PC-9 (cell line): ENCODE measurements around the gene PSMD1. TPM values are rescaled to one million over a fixed set of nuclear protein-coding genes. Genes with fewer than 3 reads are reported as not detected.

Source experiments
- BruUV-seq: library from RNA; stranded (reverse); fragments of 400-500 nt; replicated peaks from 2 replicates; lab custom pipeline; 2021; lab: Mats Ljungman, UMichigan
- CTCF ChIA-PET: fragments of 300-600 bp; sonication (Branson Sonifier 250); formaldehyde crosslinking; loops from one replicate; lab custom pipeline; 2022; ENCODE audit warnings: antibody characterized with exemption; lab: Charles Lee
- POLR2A ChIA-PET: fragments of 300-600 bp; sonication (Branson Sonifier 250); formaldehyde crosslinking; loops from one replicate; lab custom pipeline; 2022; ENCODE audit warnings: antibody characterized with exemption; ENCODE audit not compliant: unreplicated experiment; lab: Charles Lee
- DNase-seq, 2 experiments: peaks; one replicate each; pipeline versions ENCODE4 v3.0.0 to v3.0.0-alpha.2; 2015 to 2022; ENCODE audit warnings: mixed read lengths in 1 of 2
- H2AFZ ChIP-seq: fragments of 200-600 bp; sonication (generic); 2 replicates; pipeline ENCODE4 v1.8.1; 2017; ENCODE audit warnings: antibody characterized with exemption
- H3F3A ChIP-seq: fragments of 200-600 bp; sonication (generic); 2 replicates; pipeline ENCODE4 v1.8.1; 2017; ENCODE audit warnings: antibody characterized with exemption, mild to moderate bottlenecking, low read depth; ENCODE audit not compliant: insufficient read depth
- H3K27ac ChIP-seq: fragments of 200-600 bp; sonication (generic); 2 replicates; pipeline ENCODE4 v1.6.1; 2016; ENCODE audit warnings: mixed run types
- H3K27me3 ChIP-seq: fragments of 200-600 bp; sonication (generic); 2 replicates; pipeline ENCODE4 v1.6.1; 2016; ENCODE audit warnings: low read depth, mixed run types; ENCODE audit not compliant: insufficient read depth
- H3K36me3 ChIP-seq: fragments of 200-600 bp; sonication (generic); 2 replicates; pipeline ENCODE4 v1.6.1; 2016; ENCODE audit warnings: low read depth, mixed run types
- H3K4me1 ChIP-seq: fragments of 200-600 bp; sonication (generic); replicated peaks from 2 replicates; pipeline ENCODE4 v1.6.1; 2016; ENCODE audit warnings: mixed run types; ENCODE audit not compliant: insufficient read depth
- H3K4me2 ChIP-seq: fragments of 200-600 bp; sonication (generic); 2 replicates; pipeline ENCODE4 v1.6.1; 2017; ENCODE audit warnings: mixed run types
- H3K4me3 ChIP-seq: fragments of 200-600 bp; sonication (generic); 2 replicates; pipeline ENCODE4 v1.6.1; 2016; ENCODE audit warnings: mixed run types
- H3K79me2 ChIP-seq: fragments of 200-600 bp; sonication (generic); 2 replicates; pipeline ENCODE4 v1.6.1; 2017; ENCODE audit warnings: low read depth, mixed run types
- H3K9me2 ChIP-seq: fragments of 200-600 bp; sonication (generic); 2 replicates; pipeline ENCODE4 v1.8.1; 2017; ENCODE audit warnings: mild to moderate bottlenecking; ENCODE audit not compliant: insufficient read depth
- H3K9me3 ChIP-seq: fragments of 200-600 bp; sonication (generic); 2 replicates; pipeline ENCODE4 v1.8.1; 2016; ENCODE audit warnings: low read depth; ENCODE audit not compliant: insufficient read depth
- H4K20me1 ChIP-seq: fragments of 200-600 bp; sonication (generic); 2 replicates; pipeline ENCODE4 v1.8.1; 2017; ENCODE audit not compliant: insufficient read depth
- EZH2 ChIP-seq: fragments of 200-600 bp; sonication (generic); IDR thresholded peaks from 2 replicates; pipeline ENCODE4 v1.8.0; 2017; ENCODE audit warnings: antibody characterized with exemption, low read depth
- intact Hi-C: fragments of 100-400 bp; cut with micrococcal nuclease; formaldehyde crosslinking; loops from one replicate; pipeline ENCODE4 v1.10.0; 2022; ENCODE audit not compliant: unreplicated experiment
- total RNA-seq: library from RNA; stranded (reverse); gene quantifications from 2 replicates; pipeline ENCODE4 v1.2.3, GENCODE V29; 2021
- TF ChIP-seq, protein P1 (sequence below): fragments of 200-600 bp; sonication (generic); conservative IDR thresholded peaks from 2 replicates; pipeline ENCODE4 v1.6.1; 2017; ENCODE audit warnings: mixed run types, antibody characterized with exemption, mild to moderate bottlenecking, moderate library complexity

Gene PSMD1
- total RNA-seq, 1 experiment from 2014 or later = 119 TPM

DNA sequence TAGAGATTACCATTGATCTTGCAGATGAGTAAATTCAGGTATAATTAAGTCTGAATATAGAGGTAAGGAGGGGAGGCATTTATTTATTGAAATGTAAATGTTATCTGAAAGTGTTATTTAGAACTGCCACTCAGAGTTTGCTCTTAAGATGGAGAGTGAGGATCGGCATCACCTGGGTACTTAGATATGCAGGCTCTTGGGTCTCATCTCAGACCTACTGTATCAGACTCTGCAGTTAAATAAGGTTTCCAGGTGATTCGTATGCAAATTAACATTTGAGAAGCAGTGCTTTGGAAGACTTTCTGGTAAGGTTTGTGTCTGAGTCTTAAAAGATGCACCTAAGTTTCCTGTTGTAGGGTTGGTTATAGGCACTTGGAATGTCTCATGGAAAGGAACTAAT, 59.0 kb downstream of the PSMD1 start:
- ChIA-PET POLR2A (no interaction called here), CTCF (no interaction called here)
- Histone ChIP-seq H3K36me3 (peaks cover 23% of the 10 kb centered on the region; the same call in 1 of the 2 replicates), H3K4me1 (no peaks in the 10 kb centered on the region), H3K27ac (no peak overlapping the region), H3K9me3 (no peaks in the 10 kb centered on the region), H3K4me2 (no peak overlapping the region), H4K20me1 (peaks cover 16% of the 10 kb centered on the region), H3K9me2 (no peaks in the 10 kb centered on the region), H3F3A (no peaks in the 10 kb centered on the region), H3K27me3 (no peaks in the 10 kb centered on the region), H2AFZ (no peak overlapping the region), H3K79me2 (0 out of 2 replicates have a peak, but pooled peaks cover 3% of the 10 kb centered on the region), H3K4me3 (no peak overlapping the region)
- no TSS peak for BruUV-seq
- no peak for DNase-seq
- intact Hi-C loops = no loop called here
- TF ChIP-seq EZH2 = no peak
- TF ChIP-seq, protein P1, sequence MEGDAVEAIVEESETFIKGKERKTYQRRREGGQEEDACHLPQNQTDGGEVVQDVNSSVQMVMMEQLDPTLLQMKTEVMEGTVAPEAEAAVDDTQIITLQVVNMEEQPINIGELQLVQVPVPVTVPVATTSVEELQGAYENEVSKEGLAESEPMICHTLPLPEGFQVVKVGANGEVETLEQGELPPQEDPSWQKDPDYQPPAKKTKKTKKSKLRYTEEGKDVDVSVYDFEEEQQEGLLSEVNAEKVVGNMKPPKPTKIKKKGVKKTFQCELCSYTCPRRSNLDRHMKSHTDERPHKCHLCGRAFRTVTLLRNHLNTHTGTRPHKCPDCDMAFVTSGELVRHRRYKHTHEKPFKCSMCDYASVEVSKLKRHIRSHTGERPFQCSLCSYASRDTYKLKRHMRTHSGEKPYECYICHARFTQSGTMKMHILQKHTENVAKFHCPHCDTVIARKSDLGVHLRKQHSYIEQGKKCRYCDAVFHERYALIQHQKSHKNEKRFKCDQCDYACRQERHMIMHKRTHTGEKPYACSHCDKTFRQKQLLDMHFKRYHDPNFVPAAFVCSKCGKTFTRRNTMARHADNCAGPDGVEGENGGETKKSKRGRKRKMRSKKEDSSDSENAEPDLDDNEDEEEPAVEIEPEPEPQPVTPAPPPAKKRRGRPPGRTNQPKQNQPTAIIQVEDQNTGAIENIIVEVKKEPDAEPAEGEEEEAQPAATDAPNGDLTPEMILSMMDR = no peak

DNA sequence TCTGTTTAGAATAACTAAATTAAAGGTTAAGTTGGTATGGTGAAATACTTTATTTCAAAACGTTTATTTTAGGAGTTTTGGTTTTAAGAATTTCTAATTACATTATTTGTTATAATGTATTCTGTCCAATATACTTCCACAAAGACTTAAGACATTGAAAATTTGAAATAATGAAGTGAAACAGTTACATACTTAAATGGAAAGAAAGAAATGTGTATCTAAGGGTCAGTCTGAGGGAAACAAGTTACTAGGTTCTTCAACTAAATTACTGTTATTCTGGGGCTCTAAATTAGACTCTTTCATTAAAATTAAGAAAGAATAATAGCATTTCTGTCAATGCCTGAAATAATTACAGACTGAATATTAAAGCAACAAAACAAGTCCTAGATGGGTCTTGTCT, 60.5 kb downstream of the PSMD1 start:
- Histone ChIP-seq H3F3A (no peaks in the 10 kb centered on the region), H3K27me3 (no peaks in the 10 kb centered on the region), H2AFZ (no peak overlapping the region), H4K20me1 (peaks cover 16% of the 10 kb centered on the region), H3K9me3 (no peaks in the 10 kb centered on the region), H3K36me3 (peaks cover 14% of the 10 kb centered on the region; the same call in 1 of the 2 replicates), H3K4me1 (no peaks in the 10 kb centered on the region), H3K4me2 (no peak overlapping the region), H3K9me2 (no peaks in the 10 kb centered on the region), H3K27ac (no peak overlapping the region), H3K4me3 (no peak overlapping the region), H3K79me2 (peaks cover 8% of the 10 kb centered on the region; the same call in 1 of the 2 replicates)
- TF ChIP-seq, protein P1 = no peak
- no peak for TF ChIP-seq EZH2
- ChIA-PET CTCF (no interaction called here), POLR2A (interaction anchor here (0.6 kb wide), 1 partner anchor 280 kb away, joined by 3 read pairs; no protein-coding TSS in a partner anchor)
- BruUV-seq = no TSS peak
- intact Hi-C loops = no loop called here
- DNase-seq = no peak

DNA sequence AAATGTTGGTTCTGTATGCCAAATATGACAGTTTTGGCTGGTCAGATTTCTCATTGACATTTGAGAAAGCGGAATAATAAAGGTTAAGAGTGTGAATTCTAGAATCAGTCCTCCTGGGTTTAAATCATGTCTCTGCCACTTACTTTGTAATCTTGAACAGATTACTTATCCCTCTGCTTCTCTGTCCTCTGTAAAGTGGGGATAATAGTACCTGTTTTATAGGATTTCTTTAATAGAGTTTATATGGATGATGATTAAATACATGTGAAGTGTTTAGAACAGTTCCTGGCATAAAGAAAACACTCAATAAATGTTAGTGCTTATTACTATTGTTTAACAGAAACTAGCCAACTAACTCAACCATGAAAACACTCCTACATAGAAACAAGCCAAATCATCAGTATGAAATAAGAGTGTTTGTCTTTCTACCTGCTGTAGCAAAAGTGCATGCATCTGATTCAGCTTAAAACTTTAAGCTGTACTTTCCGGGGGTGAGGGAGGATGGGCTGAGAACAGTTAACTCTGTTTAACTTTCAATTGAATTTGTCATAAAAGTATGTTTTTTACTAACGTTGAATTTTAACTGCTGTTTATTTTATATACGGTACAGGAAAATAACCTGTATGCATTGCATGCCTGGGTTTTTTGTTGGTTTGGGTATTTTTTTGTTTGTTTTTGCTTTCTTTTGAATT, 61.4 kb downstream of the PSMD1 start:
- H2AFZ ChIP-seq = no peak overlapping the region
- TF ChIP-seq, protein P1 = no peak
- no peak for TF ChIP-seq EZH2
- no peak overlapping the region for H3K4me2 ChIP-seq
- no peaks in the 10 kb centered on the region for H3F3A ChIP-seq
- H3K27ac ChIP-seq = no peak overlapping the region
- H3K9me2 ChIP-seq = no peaks in the 10 kb centered on the region
- POLR2A ChIA-PET = no interaction called here
- no peaks in the 10 kb centered on the region for H3K9me3 ChIP-seq
- H3K4me3 ChIP-seq = no peak overlapping the region
- BruUV-seq = no TSS peak
- H3K36me3 ChIP-seq = 0 out of 2 replicates have a peak, but pooled peaks cover 10% of the 10 kb centered on the region
- H3K4me1 ChIP-seq = no peaks in the 10 kb centered on the region
- peaks cover 8% of the 10 kb centered on the region; the same call in 1 of the 2 replicates for H3K79me2 ChIP-seq
- no peaks in the 10 kb centered on the region for H3K27me3 ChIP-seq
- CTCF ChIA-PET = no interaction called here
- DNase-seq = no peak
- peaks cover 16% of the 10 kb centered on the region for H4K20me1 ChIP-seq
- intact Hi-C loops = no loop called here
